DMS 273 (cell line): ENCODE results near the gene CLEC4G.

Source experiments
- DNase-seq: peaks from one replicate; lab custom pipeline; 2025; ENCODE audit not compliant: unreplicated experiment; lab: John Stamatoyannopoulos, UW

Gene CLEC4G

GRCh38 chr19:7729831-7730285, 2.1 kb downstream of the CLEC4G start:
- no peak for DNase-seq

DNA sequence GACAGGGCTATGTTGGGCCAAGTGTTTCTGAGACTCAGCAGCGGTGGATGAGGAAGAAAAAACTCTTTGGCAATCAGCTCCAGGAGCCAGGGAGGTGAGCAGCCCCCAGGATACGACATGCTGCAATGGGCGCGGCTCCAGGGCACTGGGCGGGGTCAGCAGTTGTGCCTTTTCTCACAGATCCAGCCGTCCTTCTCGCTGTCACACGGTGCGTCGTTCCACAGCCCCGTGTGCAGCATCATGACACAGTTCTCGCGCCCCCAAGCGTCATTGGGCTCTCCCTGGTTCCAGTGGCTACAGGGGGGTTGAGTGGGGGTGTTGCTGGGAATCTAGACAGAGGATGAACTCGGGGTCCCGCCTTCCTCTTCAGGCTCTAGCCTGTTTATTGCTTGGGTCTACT, 2.7 kb downstream of the CLEC4G start:
- no peak for DNase-seq

GRCh38 chr19:7725791-7726190, 6.1 kb downstream of the CLEC4G start:
- DNase-seq = no peak

DNA sequence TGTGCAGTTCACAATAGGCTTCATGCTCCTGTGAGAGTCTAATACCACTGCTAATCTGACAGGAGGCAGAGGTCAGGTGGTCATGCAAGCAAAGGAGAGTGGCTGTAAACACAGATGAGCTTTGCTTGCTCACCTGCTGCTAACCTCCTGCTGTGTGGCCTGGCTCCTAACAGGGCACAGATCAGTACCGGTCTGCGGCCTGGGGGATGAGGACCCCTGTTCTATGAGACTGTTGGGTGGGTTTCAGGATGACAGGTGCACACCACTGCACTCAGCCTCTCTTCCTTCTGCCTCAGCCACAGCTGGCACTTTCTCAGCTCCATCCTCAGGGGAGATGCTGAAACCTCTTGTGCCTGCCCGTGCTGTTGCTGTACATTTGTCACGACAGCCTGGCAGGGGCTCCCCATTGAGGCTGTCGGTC, 9.7 kb downstream of the CLEC4G start:
- peak; percentile 52 for DNase-seq

DNA sequence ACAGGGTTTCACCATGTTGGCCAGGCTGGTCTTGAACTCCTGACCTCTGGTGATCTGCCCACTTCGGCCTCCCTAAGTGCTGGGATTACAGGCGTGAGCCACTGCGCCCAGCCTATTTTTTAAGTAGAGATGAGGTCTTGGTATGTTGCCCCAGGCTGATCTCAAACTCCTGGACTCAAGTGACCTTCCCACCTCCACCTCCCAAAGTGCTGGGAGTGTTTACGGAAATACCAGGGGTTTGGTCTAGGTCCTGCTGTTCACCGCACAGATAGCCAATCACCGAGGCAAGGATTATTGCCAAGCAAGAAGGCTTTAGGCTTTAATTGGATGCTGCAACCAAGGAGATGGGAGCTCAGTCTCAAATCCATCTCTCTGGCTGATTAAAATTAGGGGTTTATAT, 11.6 kb downstream of the CLEC4G start:
- DNase-seq = no peak

DNA sequence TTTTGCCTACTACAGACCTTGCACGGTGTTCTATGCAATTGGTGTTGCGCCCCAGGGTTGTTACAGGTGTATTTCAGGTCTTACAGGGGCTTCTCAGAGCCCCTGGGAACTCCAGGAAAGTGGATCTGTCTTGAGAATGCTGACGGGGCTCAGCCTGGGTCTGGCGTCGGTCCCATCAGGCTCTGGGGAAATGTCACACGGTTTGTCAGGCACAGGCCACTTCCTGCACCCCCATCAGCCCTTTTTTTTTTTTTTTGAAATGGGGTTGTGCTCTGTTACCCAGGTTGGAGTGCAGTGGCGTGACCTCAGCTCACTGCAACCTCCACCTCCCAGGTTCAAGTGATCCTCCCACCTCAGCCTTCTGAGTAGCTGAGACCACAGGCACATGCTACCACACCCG, 13.2 kb downstream of the CLEC4G start:
- DNase-seq = no peak

GRCh38 chr19:7716762-7717161, 15.1 kb downstream of the CLEC4G start:
- no peak for DNase-seq

- no peak for DNase-seq
Observed at GRCh38 chr19:7715671-7716070, 16.2 kb downstream of the CLEC4G start.

- no peak for DNase-seq
Observed at GRCh38 chr19:7710616-7711015, 21.3 kb downstream of the CLEC4G start.

- DNase-seq = no peak
Observed at GRCh38 chr19:7709932-7710460, 21.9 kb downstream of the CLEC4G start.

- DNase-seq = no peak
Observed at GRCh38 chr19:7706955-7707456, 24.9 kb downstream of the CLEC4G start.

DNA sequence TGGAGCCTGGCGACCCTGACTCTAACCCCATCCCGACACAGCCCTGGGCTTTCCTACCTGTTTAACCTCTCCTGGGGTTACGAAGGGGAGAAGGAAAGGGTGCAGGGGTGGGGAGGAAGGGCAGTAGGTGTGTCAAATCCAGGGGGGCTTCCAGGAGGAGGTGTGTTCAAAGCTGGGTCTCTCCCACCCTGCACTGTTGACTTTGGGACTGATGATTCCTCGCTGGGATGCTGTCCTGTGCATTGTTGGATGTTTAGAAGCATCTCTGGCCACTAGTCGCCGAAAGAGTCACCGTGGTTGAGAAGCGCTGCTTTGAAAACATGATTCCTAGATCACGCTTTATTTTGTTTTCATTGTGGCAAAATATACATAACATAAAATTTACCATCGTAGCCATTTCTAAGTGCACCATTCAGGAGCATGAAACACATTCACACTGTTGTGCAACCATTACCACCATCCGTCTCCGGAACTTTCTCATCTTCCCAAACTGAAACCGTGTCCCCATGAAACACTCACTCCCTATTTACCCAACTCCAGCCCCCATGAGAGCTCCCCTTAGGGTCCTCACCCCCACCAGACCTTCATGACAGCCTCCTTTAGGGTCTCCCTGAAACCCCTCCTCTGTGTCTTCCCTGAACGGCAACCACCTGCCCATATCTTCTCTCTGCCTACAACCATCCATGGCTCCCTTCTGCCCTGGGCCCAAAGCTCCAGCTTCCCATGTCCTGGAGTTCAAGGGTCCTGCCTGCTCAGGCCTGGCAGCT, 25.5 kb downstream of the CLEC4G start:
- no peak for DNase-seq

GRCh38 chr19:7705387-7706187, 26.3 kb downstream of the CLEC4G start:
- DNase-seq = no peak

- no peak for DNase-seq
Observed at GRCh38 chr19:7704280-7705060, 27.4 kb downstream of the CLEC4G start.

DNA sequence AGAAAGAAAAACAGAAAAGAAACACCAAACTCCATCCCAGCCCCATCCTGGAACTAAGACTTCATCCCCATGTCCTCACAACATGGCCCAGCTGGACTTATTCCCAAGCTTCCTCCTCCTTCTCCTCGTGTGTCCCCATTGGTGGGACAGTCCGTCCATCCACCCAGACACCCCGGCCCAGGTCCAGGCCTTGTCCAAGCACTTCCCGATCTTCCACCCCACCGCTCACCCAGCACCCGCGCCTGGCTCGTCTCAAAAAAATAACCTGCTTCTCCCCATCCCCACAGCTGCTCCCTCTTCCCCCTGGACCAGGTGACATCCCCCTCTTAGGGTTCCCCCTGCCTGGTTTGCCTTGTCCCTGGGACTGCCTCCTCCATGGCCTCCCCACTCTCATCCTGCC, 28.6 kb downstream of the CLEC4G start:
- no peak for DNase-seq

DNA sequence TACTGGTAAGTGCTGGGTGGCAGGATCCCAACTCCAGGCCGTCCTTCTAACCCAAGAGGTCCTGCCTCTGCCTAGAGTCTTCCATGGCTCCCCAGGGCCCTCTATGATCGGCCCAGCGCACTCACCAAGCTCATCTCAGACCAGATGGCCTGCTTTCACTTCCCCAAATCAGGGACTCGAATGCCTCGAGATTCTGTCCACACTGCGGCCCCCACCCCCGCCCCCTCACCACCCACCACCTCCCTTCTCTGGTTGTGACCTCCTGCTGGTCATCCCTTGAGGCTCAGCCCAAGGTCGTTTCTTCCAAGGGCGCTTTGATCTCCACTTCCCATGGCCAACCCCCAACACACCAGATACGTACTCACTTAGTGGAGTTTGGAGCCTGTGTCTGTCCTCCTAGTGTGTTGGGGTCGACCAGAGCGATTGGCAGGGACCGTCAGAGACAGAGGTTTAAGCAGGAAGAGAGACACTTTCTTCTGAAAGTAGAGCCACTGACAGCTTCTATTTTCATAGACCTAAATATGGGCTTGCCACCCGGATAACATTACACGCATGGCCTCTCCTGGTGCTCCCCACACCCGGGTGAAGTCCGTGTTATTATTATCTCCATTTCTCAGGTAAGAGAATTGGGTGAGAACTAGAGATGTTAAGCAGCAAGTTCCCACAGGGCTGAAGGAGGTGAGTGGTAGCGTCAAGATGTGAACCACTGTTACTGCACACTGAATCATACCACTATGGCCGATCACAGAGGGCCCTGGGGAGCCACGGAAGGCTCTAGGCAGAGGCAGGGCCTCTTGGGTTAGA, 30.1 kb downstream of the CLEC4G start, which contains the start of gene FCER2:
Gene FCER2, minus strand, starts transcription at position 478 of the 804 bp plus-strand sequence. CDS start 2,371 bp downstream, outside the sequence.
- DNase-seq = no peak

DNA sequence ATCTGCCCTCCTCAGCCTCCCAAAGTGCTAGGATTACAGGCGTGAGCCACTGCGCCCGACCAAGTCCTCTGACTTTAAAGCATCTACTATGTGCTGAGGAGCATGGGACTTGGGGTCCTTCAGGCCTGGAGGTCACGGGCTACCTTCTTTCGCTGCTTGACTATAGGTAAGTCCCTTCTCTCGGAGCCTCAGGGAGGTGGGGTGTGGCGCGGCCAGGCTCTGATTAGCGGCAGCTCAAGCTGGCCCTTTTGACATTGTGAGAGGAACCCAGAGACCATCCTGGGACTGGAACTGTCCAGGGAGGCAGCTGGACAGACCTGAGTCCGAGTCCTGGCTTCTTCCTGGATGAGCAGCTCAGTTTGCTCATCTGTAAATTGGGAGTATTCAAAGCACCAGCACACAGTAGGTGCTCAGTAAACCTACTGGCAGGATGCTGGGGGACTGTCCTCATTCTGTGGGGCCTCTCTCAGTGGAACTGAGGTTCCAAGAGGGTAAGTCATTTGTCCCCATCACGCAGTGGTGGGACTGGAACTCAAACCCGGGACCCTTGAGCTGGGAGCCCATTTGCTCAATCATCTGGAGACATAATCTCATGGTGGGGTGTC, 30.8 kb downstream of the CLEC4G start:
- DNase-seq = no peak

DNA sequence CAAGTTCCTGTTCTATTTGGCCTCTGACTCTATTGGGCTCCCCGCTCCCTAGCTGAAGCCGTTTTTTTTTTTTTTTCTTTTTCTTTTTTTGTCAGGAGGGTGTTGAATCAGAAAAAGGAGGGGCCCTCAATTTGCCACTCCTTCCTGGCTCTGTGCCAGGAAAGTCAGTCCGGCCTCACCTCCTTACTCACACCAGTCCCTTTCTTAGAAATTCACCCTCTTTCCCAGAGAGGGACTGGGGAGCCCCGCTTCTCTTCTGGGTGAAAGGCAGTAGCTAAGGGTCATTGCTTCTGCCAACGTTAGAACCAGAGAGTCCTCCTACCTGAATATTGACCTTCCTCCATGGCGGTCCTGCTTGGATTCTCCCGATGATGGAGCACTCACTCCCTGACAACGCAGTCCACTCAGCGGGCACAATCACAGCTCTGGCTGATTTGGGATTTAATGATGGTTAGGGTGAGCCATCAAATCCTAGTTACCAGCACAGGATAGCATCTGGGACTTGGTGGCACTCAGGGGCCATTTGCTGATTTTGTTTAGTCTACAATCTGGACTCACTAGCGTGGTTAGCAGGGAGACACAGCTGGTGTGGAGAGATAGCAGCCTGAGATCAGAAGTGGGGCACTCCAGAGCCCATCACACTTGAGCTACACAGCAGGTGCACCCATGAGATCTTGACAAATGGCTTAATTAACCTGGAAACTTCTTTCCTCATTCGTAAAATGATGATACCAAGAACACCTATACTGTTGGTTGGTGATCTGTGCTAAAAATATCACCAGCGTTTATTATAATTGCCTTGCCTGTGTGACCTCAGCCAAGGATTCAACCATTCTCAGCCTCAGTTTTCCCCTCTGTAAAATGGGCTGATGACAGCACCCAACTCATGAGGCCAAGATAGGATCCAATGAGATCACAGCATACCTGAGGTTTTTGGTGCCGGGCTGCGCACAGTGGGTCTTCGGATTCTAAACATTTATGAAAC, 32.2 kb downstream of the CLEC4G start:
- DNase-seq = peak; percentile 34
